Neural cell (in vitro differentiated cells): ENCODE results near the gene SBNO2. TPM values are rescaled to one million over a fixed set of nuclear protein-coding genes. Genes with fewer than 3 reads are reported as not detected.

Source experiments
- H2AFZ ChIP-seq: fragments of 200-600, 300-800 bp; sonication (generic), shearing (Covaris generic); 2 replicates; pipeline ENCODE4 v1.6.0; 2014; ENCODE audit warnings: low read depth, mild to moderate bottlenecking, antibody characterized with exemption, low read length, moderate library complexity
- H3F3A ChIP-seq: fragments of 200-600 bp; shearing (Covaris generic); 2 replicates; pipeline ENCODE4 v1.6.1; 2016; ENCODE audit warnings: mild to moderate bottlenecking, moderate library complexity, mixed read lengths, antibody characterized with exemption, low read length; ENCODE audit not compliant: insufficient read depth, poor library complexity, severe bottlenecking
- H3K27ac ChIP-seq: fragments of 200-600, 300-800 bp; sonication (generic), shearing (Covaris generic); 2 replicates; pipeline ENCODE4 v1.5.1; 2014; ENCODE audit warnings: mild to moderate bottlenecking, low read length, moderate library complexity
- H3K27me3 ChIP-seq: fragments of 300-800, 200-600 bp; sonication (generic), shearing (Covaris generic); 2 replicates; pipeline ENCODE4 v1.6.0; 2014; ENCODE audit warnings: mild to moderate bottlenecking, low read depth, low read length, moderate library complexity; ENCODE audit not compliant: insufficient read depth
- H3K36me3 ChIP-seq: fragments of 300-800, 200-600 bp; sonication (generic), shearing (Covaris generic); 2 replicates; pipeline ENCODE4 v1.5.1; 2014; ENCODE audit warnings: mild to moderate bottlenecking, antibody characterized with exemption, low read length, moderate library complexity; ENCODE audit not compliant: insufficient read depth
- H3K4me2 ChIP-seq: fragments of 300-800, 200-600 bp; sonication (generic), shearing (Covaris generic); 2 replicates; pipeline ENCODE4 v1.6.0; 2014; ENCODE audit warnings: mild to moderate bottlenecking, low read length
- H3K4me3 ChIP-seq: fragments of 300-800, 200-600 bp; sonication (generic), shearing (Covaris generic); 2 replicates; pipeline ENCODE4 v1.5.1; 2014; ENCODE audit warnings: mild to moderate bottlenecking, low read length, moderate library complexity
- H3K79me2 ChIP-seq: fragments of 200-600 bp; shearing (Covaris generic); replicated peaks from 2 replicates; pipeline ENCODE4 v1.6.0; 2014; ENCODE audit warnings: mild to moderate bottlenecking, low read length, moderate library complexity; ENCODE audit not compliant: insufficient read depth
- H3K9ac ChIP-seq: fragments of 300-800, 200-600 bp; sonication (generic), shearing (Covaris generic); 2 replicates; pipeline ENCODE4 v1.6.1; 2016; ENCODE audit warnings: mild to moderate bottlenecking, low read length, mixed read lengths
- H3K9me2 ChIP-seq: fragments of 200-600 bp; shearing (Covaris generic); 2 replicates; pipeline ENCODE4 v1.6.1; 2016; ENCODE audit warnings: mild to moderate bottlenecking, low read length, mixed read lengths; ENCODE audit not compliant: insufficient read depth
- H3K9me3 ChIP-seq: fragments of 200-600, 300-800 bp; sonication (generic), shearing (Covaris generic); 2 replicates; pipeline ENCODE4 v1.6.1; 2016; ENCODE audit warnings: mild to moderate bottlenecking, mixed run types, low read length, moderate library complexity, mixed read lengths
- H4K20me1 ChIP-seq: fragments of 200-600 bp; shearing (Covaris generic); 2 replicates; pipeline ENCODE4 v1.6.1; 2016; ENCODE audit warnings: mild to moderate bottlenecking, mixed run types; ENCODE audit not compliant: insufficient read depth
- CTCF ChIP-seq: fragments of 450-650 bp; IDR thresholded peaks from 2 replicates; pipeline ENCODE4 v1.5.1; 2014; ENCODE audit warnings: antibody characterized with exemption, mild to moderate bottlenecking, moderate library complexity; ENCODE audit not compliant: poor library complexity, severe bottlenecking
- EP300 ChIP-seq: fragments of 450-650 bp; conservative IDR thresholded peaks from 2 replicates; pipeline ENCODE4 v1.6.1; 2014; ENCODE audit warnings: antibody characterized with exemption, mild to moderate bottlenecking, moderate library complexity; ENCODE audit not compliant: poor library complexity, severe bottlenecking
- EZH2 ChIP-seq: fragments of 200-600, 300-800 bp; shearing (Covaris generic), sonication (generic); IDR thresholded peaks from 2 replicates; pipeline ENCODE4 v1.6.1; 2014; ENCODE audit warnings: antibody characterized with exemption, low read length, borderline replicate concordance, mild to moderate bottlenecking; ENCODE audit not compliant: insufficient read depth, poor library complexity, severe bottlenecking
- MXI1 ChIP-seq: fragments of 450-650 bp; conservative IDR thresholded peaks from 2 replicates; pipeline ENCODE4 v1.6.1; 2014; ENCODE audit warnings: antibody characterized with exemption, mild to moderate bottlenecking; ENCODE audit not compliant: poor library complexity, severe bottlenecking
- POLR2AphosphoS5 ChIP-seq: IDR thresholded peaks from 2 replicates; pipeline ENCODE4 v1.6.1; 2012
- RAD21 ChIP-seq: fragments of 450-650 bp; conservative IDR thresholded peaks from 2 replicates; pipeline ENCODE4 v1.6.1; 2014; ENCODE audit warnings: antibody characterized with exemption, mild to moderate bottlenecking, moderate library complexity
- REST ChIP-seq: IDR thresholded peaks from 2 replicates; pipeline ENCODE4 v1.6.1; 2012; ENCODE audit warnings: borderline replicate concordance
- SMC3 ChIP-seq: fragments of 450-650 bp; conservative IDR thresholded peaks from 2 replicates; pipeline ENCODE4 v1.6.1; 2014; ENCODE audit warnings: antibody characterized with exemption, mild to moderate bottlenecking, moderate library complexity; ENCODE audit not compliant: poor library complexity
- TAF1 ChIP-seq: IDR thresholded peaks from 2 replicates; pipeline ENCODE4 v1.6.1; 2012; ENCODE audit warnings: low read depth
- polyA plus RNA-seq: library from polyadenylated mRNA; depleted of rRNA; stranded (reverse); fragments of >200 nt; gene quantifications from 2 replicates; pipeline ENCODE4 v1.2.3, GENCODE V29; 2014

SBNO2 gene
- polyA plus RNA-seq, 1 donor from 2014 or later, result 4.8 TPM

GRCh38 chr19:1126984-1127760, 46.9 kb downstream of the SBNO2 start:
- no peaks in the 10 kb centered on the region for H3F3A ChIP-seq
- H2AFZ ChIP-seq, result no peak overlapping the region
- H3K9me3 ChIP-seq, result no peaks in the 10 kb centered on the region
- no peak overlapping the region for H3K4me3 ChIP-seq
- no peak overlapping the region for H3K4me2 ChIP-seq
- no peaks in the 10 kb centered on the region for H3K36me3 ChIP-seq
- H3K79me2 ChIP-seq, result no peaks in the 10 kb centered on the region
- H4K20me1 ChIP-seq, result no peaks in the 10 kb centered on the region
- no peak overlapping the region for H3K9ac ChIP-seq
- H3K9me2 ChIP-seq, result no peaks in the 10 kb centered on the region
- H3K27ac ChIP-seq, result no peak overlapping the region
- no peak for TF ChIP-seq POLR2AphosphoS5
- no peak for TF ChIP-seq EZH2
- no peak for TF ChIP-seq REST
- no peak for TF ChIP-seq MXI1
- no peak for TF ChIP-seq EP300
- no peak for TF ChIP-seq CTCF
- TF ChIP-seq SMC3, result no peak
- TF ChIP-seq RAD21, result no peak
- H3K27me3 ChIP-seq, result no peaks in the 10 kb centered on the region

DNA sequence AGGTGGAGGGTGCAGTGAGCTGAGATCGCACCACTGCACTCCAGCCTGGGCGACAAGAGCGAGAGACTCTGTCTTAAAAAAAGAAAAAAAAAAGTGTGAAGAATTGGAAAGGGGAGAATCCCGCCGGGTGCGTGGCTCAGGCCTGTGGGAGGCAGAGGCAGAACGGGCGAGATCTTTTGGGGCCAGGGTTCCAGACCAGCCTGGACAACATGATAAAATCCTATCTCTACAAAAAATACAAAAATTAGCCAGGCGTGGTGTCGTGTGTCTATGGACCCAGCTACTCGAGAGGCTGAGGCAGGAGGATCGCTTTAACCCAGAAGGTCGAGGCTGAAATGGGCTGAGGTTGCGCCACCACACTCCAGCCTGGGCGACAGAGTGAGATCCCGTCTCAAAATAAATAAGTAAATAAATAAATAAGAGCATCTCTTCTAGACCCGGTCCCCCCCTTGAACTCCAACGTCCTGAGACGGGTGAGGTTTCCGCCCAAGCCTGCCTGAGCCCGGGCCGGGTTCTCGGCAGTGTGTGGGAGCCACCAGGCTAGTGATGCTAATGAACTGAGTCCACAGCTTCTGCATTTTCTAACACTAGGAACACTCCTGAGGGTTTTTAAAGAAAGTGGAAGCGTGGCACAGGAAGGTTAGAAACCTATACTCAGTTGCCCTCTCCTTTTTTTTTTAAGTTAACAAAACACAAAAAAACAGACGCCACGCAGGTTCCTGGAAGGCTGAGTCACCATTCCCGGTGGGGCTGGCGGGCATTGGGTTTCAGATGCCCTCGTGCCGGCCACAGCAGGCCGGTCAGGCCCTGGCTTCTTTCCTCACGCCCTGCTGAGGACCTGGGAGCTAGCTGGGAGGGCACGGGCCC, 48.2 kb downstream of the SBNO2 start:
- no peaks in the 10 kb centered on the region for H3F3A ChIP-seq
- H3K9ac ChIP-seq, result no peak overlapping the region
- no peaks in the 10 kb centered on the region for H3K36me3 ChIP-seq
- H3K27me3 ChIP-seq, result no peaks in the 10 kb centered on the region
- H3K79me2 ChIP-seq, result no peaks in the 10 kb centered on the region
- H3K4me2 ChIP-seq, result no peak overlapping the region
- H3K9me2 ChIP-seq, result no peaks in the 10 kb centered on the region
- H4K20me1 ChIP-seq, result no peaks in the 10 kb centered on the region
- H3K9me3 ChIP-seq, result no peaks in the 10 kb centered on the region
- no peak overlapping the region for H3K27ac ChIP-seq
- TF ChIP-seq MXI1, result no peak
- TF ChIP-seq RAD21, result no peak
- no peak for TF ChIP-seq SMC3
- TF ChIP-seq EP300, result no peak
- no peak for TF ChIP-seq REST
- TF ChIP-seq CTCF, result no peak
- TF ChIP-seq TAF1, result no peak
- TF ChIP-seq EZH2, result no peak
- no peak for TF ChIP-seq POLR2AphosphoS5
- H3K4me3 ChIP-seq, result no peak overlapping the region
- no peak overlapping the region for H2AFZ ChIP-seq
